Smooth muscle cell of the brain vasculature (primary cell): ENCODE measurements around the gene ALG3.

ENCODE experiments used
- DNase-seq: peaks from one replicate; pipeline ENCODE4 v3.0.0-alpha.2; 2012; ENCODE audit warnings: low read depth, low spot score

ALG3 gene

GRCh38 chr3:184259878-184260723 lies 11.3 kb upstream of the ALG3 start:
- no peak for DNase-seq

DNA sequence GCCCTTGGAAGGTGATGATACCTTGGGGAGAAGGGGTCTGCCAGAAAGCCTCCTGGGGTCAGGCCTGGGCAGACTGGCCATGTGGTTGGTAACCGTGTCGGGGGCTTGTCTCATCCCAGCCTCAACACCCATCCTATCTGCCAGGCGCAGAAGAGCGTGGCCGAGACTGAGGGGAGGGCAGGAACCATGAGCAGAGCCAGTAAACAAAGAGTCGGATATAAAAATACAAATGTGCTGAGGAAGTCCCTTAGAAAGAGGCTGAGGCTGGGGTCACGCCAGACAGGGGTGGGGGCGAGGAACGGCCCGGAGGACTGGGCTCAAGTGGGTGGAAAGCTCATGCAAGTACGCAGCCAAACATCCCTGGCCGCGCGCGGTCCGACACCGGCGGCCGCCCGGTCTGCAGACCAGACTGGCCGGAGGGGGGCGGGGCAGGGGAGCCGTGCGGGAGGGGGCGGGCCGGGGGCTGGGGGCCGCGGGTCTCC lies 10.7 kb upstream of the ALG3 start:
- DNase-seq, result no peak

- no peak for DNase-seq
These were observed 10.2 kb upstream of the ALG3 start for GRCh38 chr3:184258926-184259325.

DNA sequence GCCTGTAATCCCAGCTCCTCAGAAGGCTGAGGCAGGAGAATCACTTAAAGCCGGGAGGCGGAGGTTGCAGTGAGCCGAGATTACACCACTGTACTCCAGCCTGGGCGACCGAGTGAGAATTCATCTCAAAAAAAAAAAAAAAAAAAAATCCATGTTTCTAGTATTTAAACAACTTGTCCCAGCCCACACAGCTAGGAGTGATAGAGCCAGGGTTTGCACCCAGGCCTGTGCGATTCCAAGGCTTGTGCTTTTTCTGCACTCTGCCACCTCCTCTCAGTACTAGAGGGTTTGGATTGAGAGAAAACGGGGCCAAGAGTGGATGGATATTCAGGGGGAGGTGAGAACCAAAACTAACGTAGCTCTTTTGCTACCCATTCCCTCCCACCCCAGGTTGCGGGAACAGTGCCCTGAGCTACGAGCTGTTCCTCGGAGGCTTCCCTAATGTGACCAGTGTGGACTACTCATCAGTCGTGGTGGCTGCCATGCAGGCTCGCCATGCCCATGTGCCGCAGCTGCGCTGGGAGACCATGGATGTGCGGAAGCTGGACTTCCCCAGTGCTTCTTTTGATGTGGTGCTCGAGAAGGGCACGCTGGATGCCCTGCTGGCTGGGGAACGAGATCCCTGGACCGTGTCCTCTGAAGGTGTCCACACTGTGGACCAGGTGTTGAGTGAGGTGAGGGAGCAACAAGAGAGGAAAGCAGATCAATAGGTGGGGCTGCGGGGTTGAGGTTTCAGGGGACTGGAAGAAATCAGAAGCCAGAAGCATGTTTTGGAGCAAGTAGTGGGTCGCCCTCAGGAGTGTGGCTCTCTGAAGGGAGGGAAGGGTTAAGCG lies 8.5 kb upstream of the ALG3 start:
- DNase-seq, result no peak

GRCh38 chr3:184255291-184256039 lies 6.7 kb upstream of the ALG3 start:
- DNase-seq, result no peak

GRCh38 chr3:184250167-184250828 lies 1.5 kb upstream of the ALG3 start:
- DNase-seq, result peak; percentile 73

- DNase-seq, result peak; percentile 90
These were observed 827 bp upstream of the ALG3 start, which contains the start of gene EEF1AKMT4 for GRCh38 chr3:184249412-184250166. Gene EEF1AKMT4 (plus strand): TSS chr3:184249672. CDS start chr3:184249695, 23 bp downstream.

- no peak for DNase-seq
These were observed 6.5 kb downstream of the ALG3 start for GRCh38 chr3:184242297-184242685.

- no peak for DNase-seq
These were observed 7.1 kb downstream of the ALG3 start for GRCh38 chr3:184241447-184242296.

DNA sequence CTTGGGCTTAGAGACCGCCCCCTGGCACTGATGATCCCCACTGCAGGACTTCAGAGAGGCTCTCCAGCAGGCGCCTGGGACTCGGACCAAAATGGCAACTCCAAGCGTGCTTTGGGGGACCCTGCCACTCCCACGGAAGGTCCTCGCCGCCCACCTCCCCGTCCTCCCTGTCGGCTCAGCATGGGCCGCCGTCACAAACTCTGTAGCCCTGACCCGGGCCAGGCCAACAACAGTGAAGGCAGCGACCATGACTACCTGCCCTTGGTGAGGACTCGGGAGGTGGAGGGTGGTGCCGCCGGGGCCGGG lies 7.7 kb downstream of the ALG3 start:
- no peak for DNase-seq

DNA sequence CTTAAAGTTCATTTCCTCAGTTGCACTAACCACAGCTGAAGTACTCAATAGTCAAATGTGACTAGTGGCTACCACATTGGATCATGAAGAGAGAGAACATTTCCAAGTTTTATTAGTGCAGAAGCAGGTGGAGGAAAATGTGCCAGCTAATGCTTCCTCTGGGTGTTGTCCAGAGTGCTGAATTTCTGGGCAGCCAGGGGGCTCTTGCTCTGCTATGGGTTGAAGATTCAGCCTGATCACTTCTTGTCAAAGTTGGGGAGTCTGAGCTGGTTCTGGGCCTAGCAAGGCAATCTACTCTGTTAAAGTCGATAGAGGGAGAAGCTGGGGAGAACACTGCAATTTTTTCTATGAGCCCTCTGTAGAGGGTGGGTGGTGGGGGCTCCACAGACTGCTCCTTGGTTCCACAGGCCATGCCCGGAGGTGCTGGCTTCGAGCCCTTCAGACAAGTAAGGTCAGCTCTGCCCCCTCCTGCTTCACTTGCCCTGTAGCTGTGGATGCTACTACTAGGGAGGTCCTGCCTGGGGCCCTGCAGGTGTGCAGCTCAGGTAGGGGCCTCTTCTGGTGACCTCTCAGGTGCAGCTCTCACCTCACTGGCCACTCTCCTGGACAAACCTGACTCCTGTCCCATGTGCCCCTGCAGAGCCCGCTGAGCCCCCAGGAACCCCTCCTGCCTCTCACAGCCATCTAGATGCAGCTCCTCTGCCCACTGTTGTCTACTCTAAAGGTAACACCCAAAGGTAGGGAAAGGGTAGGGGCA lies 8.2 kb downstream of the ALG3 start:
- DNase-seq, result no peak

GRCh38 chr3:184239708-184240107 lies 9.1 kb downstream of the ALG3 start:
- no peak for DNase-seq

- no peak for DNase-seq
These were observed 9.5 kb downstream of the ALG3 start for GRCh38 chr3:184239221-184239620.

DNA sequence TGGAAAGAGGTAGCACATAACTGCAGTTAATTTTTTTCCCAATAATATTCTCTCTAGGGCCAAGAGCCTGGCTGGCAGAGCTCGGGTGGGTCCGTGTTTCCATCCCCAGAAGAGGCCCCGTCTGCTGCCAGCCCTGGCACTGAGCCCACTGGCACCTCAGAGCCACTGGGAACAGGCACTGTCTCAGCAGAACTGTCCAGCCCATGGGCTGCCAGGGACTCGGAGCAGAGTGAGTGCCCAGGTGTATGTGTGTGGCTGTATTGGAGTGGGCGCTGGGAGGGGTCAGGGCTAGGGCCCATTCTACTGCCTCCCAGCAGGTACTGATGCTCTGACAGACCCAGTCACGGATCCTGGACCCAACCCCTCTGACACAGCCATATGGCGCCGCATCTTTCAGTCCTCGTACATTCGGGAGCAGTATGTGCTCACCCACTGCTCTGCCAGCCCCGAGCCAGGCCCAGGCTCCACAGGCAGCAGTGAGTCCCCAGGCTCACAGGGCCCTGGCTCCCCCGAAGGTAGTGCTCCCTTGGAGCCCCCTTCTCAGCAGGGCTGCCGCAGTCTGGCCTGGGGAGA lies 10.4 kb downstream of the ALG3 start:
- DNase-seq, result no peak

DNA sequence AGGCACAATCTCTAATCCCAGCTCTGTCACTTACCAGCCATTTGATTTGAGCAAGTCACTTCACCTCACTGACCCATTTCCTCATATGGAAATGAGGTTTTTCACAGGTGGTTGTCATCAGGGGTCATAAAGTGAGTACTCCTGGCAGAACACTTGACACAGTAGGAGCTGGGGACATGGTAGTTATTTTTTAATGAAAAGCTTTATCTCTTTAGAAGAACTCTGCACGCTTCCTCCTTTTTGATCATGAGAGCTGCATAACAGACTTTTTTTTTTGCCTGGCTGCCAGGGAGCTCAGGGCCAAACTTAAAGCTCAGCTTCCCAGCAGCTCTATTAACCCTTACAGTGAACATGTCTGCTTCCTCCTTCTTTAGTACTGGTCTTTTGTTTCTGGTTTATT lies 11.0 kb downstream of the ALG3 start:
- no peak for DNase-seq

DNA sequence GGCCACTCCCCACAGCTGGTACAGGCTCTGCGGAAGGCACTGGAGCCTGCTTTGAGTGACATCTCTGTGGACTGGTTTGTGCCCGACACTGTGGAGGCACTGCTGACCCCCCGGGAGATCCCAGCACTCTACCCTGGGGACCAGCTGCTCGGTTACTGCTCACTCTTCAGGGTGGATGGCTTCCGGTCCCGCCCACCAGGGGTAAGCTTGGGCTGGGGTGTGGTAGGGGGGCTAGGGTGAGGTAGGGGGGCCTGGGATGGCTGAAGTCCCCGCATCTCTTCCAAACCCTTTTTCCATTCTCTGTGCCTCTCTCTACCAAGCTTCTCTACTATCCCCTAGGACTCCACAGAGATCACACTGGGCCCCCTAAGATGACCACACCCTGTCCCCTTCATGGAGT lies 11.6 kb downstream of the ALG3 start:
- no peak for DNase-seq

- DNase-seq, result no peak
These were observed 12.1 kb downstream of the ALG3 start for GRCh38 chr3:184236636-184237035.

DNA sequence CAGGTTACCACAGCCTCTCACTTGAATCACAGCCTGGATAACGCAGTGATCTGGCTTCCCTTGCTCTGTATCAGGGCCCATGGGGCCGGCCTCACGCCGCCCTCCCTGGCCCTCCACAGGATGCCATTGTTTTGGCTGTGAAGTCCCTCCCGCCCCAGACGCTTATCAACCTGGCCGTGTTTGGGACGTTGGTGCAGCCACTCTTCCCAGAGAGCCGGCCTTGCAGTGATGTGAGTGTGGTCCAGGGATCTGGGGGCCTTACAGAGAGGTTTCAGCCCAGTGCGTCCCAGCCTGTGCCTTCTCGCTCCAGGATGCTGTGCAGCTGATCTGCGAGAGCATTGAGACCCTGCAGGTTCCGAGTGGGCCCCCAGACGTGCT lies 12.7 kb downstream of the ALG3 start:
- no peak for DNase-seq
